Activated CD4-positive, CD25-positive, alpha-beta regulatory T cell (primary cell): Measurements from ENCODE around the gene ARHGAP27.
"Not testable (repeated sequence)": the region's sequence is repeated elsewhere in the genome, so short reads cannot be mapped to it uniquely, and the experiment has no call there.

ENCODE experiments used
- DNase-seq, 4 experiments: peaks; one replicate each; lab custom pipeline; 2025; lab: John Stamatoyannopoulos, UW

The ARHGAP27 gene

GRCh38 chr17:45445901-45446743 is 13.5 kb upstream of the ARHGAP27 start:
- not testable (repeated sequence) for DNase-seq

- not testable (repeated sequence) for DNase-seq
Observed at GRCh38 chr17:45444856-45445820, 12.5 kb upstream of the ARHGAP27 start.

GRCh38 chr17:45444301-45444700 is 11.6 kb upstream of the ARHGAP27 start:
- DNase-seq = not testable (repeated sequence)

- not testable (repeated sequence) for DNase-seq
Observed at GRCh38 chr17:45443371-45444260, 10.9 kb upstream of the ARHGAP27 start.

DNA sequence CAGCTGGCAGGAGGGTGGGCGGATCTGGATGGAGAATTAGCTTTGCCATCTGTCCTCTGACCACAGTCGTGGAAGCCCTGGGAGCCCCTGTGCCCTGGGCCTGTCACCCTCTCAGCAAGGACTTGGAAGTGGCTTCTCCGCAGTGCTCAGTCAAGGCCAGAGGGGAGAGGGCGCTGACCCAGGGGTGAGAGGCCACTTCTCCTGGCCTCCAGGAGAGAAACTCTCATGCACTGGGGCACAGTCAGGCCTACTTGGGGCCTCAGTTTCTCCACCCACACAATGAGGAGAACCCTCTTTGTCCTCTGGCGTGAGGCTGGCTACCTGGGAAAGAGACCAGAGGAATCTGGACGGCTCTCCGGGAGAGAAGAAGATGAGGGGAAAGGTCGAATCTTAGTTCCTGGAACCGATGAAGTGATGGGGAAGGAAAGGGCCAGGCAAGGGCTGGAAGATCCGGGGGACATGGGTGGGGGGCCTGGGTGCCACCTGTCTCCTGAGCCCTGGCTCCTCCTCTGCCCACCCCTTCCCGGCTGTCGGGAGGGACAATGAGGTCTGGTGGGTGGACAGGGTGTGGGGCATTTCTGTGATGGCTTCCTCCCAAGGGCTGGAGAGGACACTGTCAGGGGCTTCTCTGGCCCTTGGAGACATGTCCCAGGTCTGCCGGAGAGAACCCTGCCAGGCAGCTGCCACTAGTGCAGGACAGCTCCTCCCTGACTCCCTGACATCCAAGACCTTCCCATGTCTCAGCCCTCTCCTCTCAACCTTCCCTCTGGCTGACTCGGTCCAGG is 9.0 kb upstream of the ARHGAP27 start:
- DNase-seq = no peak

DNA sequence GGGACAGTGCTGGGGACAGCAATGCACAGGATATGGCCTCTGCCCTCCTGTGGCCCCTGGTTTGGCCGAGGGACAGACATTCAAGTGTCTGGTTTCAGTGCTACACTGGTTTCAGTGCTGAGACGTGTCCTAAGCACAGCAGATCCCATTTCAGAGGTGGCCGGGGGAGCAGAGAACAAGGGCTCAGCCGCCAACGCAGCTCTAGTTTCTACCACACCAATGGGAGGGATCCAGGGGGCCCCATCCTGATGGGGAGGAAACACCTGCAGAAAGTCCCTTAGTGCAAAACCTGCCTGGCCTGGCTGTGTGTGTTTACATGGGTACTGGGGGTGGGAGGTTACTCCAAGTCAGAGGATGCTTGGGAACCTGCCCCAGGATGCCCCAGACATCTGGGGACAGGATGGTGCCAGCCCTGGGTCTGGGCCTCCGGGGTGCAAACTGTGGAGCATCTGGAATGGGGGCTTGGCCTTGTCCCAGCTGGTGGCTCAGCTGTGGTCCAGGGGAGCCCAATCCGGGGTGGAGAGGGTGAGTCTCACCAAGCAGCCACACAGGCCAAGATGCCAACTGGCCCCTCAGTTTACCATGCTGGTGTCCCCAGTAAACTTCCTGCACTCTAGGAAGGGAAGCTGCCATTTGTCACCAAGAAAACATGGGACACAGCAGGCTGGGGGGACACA is 8.3 kb upstream of the ARHGAP27 start:
- not testable (repeated sequence) for DNase-seq

DNA sequence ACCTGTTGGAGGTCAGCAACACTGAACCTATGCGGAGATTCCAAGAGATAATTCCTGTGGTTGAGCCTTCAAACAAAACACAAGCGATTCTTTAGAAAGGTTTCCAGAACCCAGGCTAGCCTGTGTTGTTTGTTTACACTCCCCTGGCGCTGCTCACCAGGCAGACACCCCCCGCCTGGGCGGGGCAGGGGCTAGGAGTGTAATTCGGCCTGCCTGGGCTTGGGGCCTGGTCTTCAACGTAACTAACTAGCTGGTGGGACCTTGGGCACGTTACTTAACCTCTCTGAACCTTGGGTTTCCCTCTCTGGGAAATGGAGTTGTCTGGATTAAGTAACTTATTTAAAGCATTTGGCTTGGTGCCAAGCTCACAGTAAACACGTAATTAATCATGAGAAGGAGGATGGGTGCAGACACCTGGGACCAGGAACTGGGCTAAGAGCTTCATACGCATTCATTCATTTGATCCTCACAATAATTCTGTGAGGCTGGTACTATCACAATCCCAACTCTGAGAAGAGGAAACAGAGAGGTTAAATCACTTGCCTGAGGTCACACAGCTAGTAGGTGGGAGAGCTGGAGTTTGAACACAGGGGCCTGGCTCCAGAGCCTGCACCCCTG is 7.6 kb upstream of the ARHGAP27 start:
- no peak for DNase-seq

DNA sequence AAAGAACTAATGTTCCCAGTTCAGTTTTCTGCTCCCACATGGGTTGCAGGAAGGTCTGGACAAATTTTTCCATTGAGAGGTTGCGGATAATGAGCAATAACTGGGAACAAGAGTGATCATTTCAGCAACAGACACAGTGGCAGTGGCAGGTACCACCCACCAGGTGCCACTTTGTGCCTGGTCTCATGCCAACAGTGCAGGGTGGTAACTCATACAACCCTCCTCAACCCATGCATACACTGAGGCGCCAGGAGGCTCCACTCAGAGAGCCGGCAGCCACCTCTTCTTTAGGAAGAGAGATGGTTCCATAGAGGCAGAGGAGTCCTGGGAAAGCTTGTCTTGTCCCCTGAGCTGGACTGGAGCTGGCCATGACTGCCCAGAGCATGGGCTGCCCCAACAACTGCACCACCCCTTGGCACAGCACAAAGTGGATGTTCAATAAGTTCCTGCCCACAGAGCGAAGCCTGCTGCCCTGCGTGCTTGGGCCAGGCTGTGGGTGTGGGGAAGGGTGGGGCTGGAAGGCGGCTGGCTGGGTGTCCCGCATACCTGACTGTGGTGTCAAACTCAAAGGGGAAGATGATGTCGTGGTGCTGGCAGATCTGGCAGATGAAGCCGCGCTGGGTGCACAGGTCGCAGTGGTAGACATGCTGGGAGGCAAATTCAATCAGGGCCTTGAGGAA is 6.4 kb upstream of the ARHGAP27 start:
- no peak for DNase-seq

DNA sequence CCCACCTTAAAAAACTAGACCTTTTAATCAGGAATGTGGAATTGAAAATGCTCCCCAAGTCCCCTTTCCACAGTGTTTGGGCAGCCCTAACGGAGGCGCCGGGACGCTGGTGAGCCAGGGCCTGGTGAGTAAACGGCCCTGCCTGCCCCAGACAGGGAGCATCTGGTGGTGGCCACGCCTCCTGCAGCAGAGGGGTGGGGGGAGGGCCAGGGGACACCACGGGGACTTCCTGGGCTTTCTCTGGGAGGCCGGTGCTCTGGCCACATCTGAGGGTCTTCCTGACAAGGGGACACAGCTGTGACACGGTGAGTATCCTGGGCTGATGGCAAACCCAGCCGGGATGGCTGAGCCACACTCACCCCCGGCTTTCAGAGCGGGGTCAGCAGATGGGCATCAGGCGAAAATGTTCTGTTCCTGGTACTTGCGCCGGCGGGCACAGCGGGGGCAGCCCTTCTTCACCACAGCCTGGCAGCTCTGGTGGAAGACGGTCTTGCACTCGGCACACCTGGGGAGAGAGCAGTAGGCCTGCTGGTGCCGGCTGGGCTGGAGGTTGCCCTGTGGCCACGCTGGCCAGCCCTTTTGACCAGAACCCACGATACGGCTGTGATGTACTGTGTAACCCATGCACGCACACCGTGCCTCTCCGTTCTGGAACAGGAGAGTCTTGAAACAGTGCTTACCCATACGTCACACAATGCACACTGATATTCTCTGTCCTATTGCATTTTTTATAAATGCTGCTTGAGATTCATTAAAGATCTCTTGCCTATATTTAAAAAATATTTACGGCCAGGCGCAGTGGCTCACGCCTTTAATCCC is 5.0 kb upstream of the ARHGAP27 start:
- no peak for DNase-seq

- DNase-seq = no peak
Observed at GRCh38 chr17:45436625-45437464, 4.2 kb upstream of the ARHGAP27 start.

GRCh38 chr17:45436161-45436560 is 3.5 kb upstream of the ARHGAP27 start:
- no peak for DNase-seq

- no peak for DNase-seq
Observed at GRCh38 chr17:45435481-45435880, 2.8 kb upstream of the ARHGAP27 start.

DNA sequence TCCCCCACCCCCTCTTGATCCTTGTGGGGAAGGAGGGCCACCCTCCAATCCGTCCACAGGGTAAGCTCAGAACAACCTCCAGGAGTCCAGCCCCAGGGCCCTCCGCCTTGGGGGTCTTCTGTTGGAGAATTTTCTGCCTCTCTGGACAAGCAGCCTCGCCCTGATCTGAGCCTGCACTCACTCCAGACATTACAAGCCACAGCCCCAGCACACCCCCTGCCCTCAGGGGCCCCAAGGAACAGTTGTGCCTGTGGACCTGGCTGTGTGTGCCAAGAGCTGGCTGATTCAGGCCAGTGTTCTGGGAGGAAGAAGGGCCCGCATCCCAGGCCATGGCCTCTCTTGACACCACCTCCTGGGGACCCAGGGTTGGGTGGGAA is 477 bp upstream of the ARHGAP27 start:
- DNase-seq = no peak

DNA sequence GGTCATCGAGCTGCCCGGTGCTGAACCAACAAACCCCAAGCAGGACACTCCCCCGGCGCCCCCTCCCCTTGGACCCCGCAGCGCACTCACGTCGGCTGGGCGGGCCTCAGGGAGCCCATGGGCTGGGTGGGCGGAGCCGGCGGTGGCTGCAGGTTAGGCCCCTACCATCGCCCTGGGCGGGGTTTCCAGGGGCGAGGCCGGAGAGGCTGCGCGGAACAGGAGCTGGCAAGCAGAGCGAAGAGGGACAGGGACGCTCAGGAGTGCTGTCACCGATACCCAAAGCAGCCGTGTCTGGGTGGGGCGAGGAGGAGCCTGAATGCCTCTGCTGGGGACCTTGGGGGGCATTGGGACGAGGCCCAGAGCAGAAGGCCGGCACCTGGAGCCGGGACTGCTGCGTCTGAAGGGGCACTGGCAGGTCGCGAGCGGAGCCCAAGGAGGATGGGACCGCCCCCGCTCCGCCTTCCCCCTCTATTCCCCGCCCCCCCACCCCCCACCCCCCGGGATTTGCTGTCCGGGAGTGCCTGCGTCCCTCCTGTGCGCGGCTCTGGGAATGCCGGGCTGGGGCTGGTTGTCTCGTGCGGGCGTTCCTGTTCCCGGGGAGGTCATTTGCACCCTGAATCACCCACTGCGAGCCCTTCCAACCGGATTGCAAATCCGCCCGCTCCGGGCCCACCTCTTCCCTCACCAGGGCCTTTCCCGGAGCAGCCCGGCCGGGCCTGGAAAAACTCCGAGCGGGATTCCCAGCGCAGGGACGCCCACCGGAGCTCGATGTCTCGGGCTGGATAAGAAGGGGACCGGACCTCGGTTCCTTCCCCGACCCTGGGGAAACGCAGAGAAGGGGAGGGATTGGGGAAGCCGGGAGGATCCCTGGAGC is 902 bp downstream of the ARHGAP27 start:
- peak; percentile 45 to 53 (median 48) for DNase-seq

DNA sequence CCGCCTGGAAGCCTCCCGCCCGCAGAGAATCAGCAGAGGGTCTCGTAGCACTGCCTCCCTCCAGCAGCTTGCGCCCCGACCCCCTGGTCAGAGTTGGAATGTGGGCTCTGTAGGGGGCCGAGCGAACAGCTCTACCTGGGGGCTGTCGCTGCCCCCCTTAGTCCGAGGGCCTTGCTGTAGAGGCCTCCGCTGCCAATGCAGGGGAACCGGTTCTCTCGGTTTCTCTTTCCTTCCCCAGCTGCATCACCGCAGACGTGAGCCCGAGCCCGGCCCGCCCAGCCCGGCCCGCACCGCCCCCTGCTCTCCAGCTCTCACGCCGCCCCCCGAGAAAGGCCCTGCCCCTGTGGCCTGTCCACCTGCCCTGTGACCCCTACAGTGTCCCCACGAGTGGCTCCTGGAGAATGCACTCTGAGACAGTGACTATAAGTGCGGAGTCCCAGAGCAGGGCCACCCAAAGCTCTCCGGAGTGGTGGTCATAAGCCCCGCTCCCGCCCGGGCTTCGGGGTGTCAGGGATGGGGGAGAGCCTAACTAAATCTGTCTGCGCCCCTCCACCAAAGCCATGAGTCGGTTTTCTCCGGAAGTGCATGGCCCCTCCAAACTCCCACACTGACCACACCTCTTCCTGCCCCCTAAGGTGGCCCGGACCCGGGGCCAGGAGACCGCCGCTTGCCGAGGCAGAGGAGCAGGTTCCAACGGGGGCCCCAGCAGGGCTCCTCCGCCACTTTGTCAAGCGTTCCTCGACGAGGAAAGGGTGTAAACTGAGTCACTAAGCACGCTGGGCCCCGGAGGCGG is 1.7 kb downstream of the ARHGAP27 start:
- no peak for DNase-seq
